Stimulated activated CD4-positive, alpha-beta T cell treated with anti-CD3 and anti-CD28 coated beads, Interleukin-1b, Interleukin-23, amount 100 ng/mL, for 4 hours (primary cell): ENCODE data around the gene PILRA.
"Not testable (repeated sequence)": the region's sequence is repeated elsewhere in the genome, so short reads cannot be mapped to it uniquely, and the experiment has no call there.

Experiments
- DNase-seq, 2 donors: peaks; one replicate each; pipeline ENCODE4 v3.0.0-alpha.2; 2020; ENCODE audit warnings: low read depth in 2 of 2

PILRA gene

GRCh38 chr7:100373261-100373831 is at the start of gene PILRA:
TSS of gene PILRA (plus strand) at chr7:100373487. CDS start at chr7:100373657, 170 bp downstream.
- DNase-seq, result no peak

GRCh38 chr7:100324194-100324593 is 49.1 kb upstream of the PILRA start:
- DNase-seq, result not testable (repeated sequence)

- DNase-seq, result not testable (repeated sequence)
These were observed 47.6 kb upstream of the PILRA start for GRCh38 chr7:100325671-100326070.

GRCh38 chr7:100326914-100327313 is 46.4 kb upstream of the PILRA start:
- not testable (repeated sequence) for DNase-seq

- DNase-seq, result peak; percentile 59 to 73
These were observed 37.5 kb upstream of the PILRA start for GRCh38 chr7:100335566-100336466.

- DNase-seq, result not testable (repeated sequence)
These were observed 35.1 kb upstream of the PILRA start for GRCh38 chr7:100338083-100338696.

GRCh38 chr7:100341286-100341685 is 32.0 kb upstream of the PILRA start:
- DNase-seq, result not testable (repeated sequence)

- no peak for DNase-seq
These were observed 30.5 kb upstream of the PILRA start for GRCh38 chr7:100342765-100343164.

- not testable (repeated sequence) for DNase-seq
These were observed 29.1 kb upstream of the PILRA start for GRCh38 chr7:100344124-100344559.

- peak; percentile 42 to 70 for DNase-seq
These were observed 28.6 kb upstream of the PILRA start for GRCh38 chr7:100344560-100345287.

- peak; percentile 31 to 48 for DNase-seq
These were observed 28.0 kb upstream of the PILRA start for GRCh38 chr7:100345288-100345672.

GRCh38 chr7:100346921-100347320 is 26.4 kb upstream of the PILRA start:
- DNase-seq, result no peak

- DNase-seq, result no peak
These were observed 24.5 kb upstream of the PILRA start for GRCh38 chr7:100348805-100349204.

GRCh38 chr7:100349757-100350156 is 23.5 kb upstream of the PILRA start:
- no peak for DNase-seq

GRCh38 chr7:100351657-100352058 is 21.6 kb upstream of the PILRA start:
- no peak for DNase-seq

GRCh38 chr7:100352230-100352781 is 21.0 kb upstream of the PILRA start:
- DNase-seq, result not testable (repeated sequence)

- DNase-seq, result no peak
These were observed 20.2 kb upstream of the PILRA start for GRCh38 chr7:100352984-100353684.

GRCh38 chr7:100353685-100354330 is 19.5 kb upstream of the PILRA start:
- DNase-seq, result no peak

- DNase-seq, result no peak
These were observed 16.7 kb upstream of the PILRA start for GRCh38 chr7:100356416-100357068.

- DNase-seq, result no peak
These were observed 16.1 kb upstream of the PILRA start for GRCh38 chr7:100357131-100357561.
